DMS114 treated with DMSO at 0.1 percent for 48 hours (cell line): ENCODE results near the gene DTHD1.

Experiments used
- DNase-seq: peaks from one replicate; lab custom pipeline; 2025; ENCODE audit not compliant: unreplicated experiment; lab: John Stamatoyannopoulos, UW

Gene DTHD1

GRCh38 chr4:36281384-36282106 lies at the start of gene DTHD1:
TSS of gene DTHD1 (plus strand) at chr4:36281616. CDS start at chr4:36281759, 143 bp downstream.
- DNase-seq: no peak

DNA sequence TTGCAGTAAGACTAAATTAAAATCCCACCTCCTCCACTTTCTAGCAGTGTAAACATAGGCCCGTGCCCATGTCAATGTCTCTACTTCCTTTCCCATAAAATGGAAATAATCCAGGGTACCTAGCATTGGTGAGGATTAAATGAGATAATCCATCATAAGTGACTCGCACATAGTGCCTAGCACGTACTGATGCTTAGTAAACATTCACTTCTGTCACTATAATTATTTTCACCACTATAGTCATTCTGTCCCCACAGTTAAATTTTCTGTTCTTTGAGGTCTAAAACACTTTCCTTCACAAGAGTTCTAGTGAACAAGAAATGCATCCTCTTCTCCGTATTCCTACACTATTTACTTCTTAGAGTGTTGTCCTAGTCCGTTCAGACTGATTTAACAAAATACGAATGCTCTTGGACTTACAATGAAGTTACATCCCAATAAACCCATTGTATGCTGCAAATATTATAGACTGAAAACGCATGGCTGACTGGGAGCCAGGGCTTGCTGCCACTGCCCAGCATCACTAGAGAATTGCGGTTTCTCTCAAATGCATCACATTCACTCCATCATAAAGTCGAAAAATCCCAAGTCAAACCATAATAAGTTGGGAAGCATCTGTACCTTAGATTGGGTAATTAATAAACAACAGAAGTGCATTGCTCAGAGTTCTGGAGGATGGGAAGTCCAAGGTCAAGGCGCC lies 47.7 kb upstream of the DTHD1 start:
- DNase-seq: no peak

DNA sequence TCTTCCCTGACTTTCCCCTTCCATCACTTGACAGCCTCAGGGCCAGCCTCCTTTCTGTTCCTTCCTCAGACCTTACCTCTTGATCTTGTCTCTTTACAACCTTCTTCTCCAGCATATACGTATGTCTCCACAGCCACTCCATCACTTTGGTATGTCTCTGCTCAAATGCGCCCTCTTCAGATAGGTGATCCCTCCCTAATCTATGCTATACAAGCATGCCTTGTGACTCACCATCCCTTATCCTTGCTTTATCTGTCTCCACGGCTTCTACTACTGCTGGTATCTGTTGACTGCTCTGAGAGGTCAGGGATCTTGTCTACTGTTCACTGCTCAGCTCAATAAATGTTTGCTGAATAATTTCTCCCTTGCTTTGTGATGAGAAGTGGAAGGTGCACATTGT lies 46.1 kb upstream of the DTHD1 start:
- DNase-seq: no peak

- no peak for DNase-seq
Measured at GRCh38 chr4:36236159-36236558, 45.3 kb upstream of the DTHD1 start.

- DNase-seq: no peak
Measured at GRCh38 chr4:36237366-36238313, 43.8 kb upstream of the DTHD1 start.

- DNase-seq: no peak
Measured at GRCh38 chr4:36241771-36242170, 39.6 kb upstream of the DTHD1 start.

- DNase-seq: no peak
Measured at GRCh38 chr4:36242629-36243354, 38.6 kb upstream of the DTHD1 start.

GRCh38 chr4:36243355-36244256 lies 37.8 kb upstream of the DTHD1 start:
- DNase-seq: no peak

- DNase-seq: no peak
Measured at GRCh38 chr4:36244257-36245082, 36.9 kb upstream of the DTHD1 start, which contains the start of gene ARAP2. TSS of gene ARAP2 (minus strand) at chr4:36244514. CDS start at chr4:36229486, 15,028 bp downstream.

DNA sequence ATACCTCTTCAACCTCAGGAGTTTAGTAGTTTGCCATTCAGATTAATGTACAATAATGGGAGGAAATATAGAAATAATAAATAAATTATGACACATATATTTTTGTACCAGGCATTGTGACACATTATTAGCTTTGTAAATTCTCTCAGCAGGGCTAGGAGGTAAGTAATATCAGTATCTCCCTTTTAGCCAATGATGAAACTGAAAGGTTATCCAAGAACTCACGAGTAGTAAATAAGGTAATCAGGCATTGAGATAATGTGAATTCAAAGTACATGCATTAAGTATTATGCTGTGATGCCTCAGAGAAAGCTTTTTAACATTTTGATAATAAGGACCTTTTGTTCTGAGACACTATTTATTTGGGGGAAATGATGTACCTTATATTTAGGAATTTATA lies 31.8 kb upstream of the DTHD1 start:
- DNase-seq: no peak

DNA sequence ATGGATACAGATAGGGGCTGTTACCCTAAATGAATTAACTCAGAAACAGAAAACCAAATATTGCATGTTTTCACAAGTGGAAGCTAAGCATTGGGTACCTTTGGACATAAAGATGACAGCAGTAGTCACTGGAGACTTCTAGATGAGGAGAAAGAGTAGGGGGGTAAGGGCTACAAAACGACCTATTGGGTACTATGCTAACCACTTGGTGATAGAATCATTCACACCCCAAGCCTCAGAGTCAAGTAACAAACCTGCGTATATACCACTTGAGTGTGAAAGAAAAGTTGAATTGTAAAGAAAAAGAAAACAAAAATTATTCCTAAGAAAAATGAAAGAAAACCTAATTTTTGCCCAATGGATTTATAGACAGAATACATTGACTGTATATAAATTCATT lies 29.4 kb upstream of the DTHD1 start:
- DNase-seq: no peak

DNA sequence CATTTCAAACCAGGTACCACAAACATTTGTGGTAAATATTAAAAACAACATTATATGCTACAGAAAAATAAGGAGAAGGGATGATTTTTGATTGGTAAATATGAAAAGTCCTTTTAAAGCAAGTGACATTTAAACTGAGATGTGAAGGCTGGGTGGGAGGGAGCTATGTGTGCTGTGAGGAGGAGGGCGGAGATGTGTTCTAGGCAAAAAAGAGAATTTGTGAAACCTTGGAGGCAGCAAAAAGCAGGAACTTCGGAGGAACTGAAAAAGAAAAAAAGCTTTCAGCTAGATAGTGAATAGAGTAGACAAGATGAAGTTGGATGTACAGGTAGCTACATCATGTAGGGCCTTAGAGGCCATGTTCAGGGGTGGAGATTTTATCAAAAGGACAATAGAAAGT lies 27.0 kb upstream of the DTHD1 start:
- no peak for DNase-seq

- no peak for DNase-seq
Measured at GRCh38 chr4:36255577-36255976, 25.8 kb upstream of the DTHD1 start.

GRCh38 chr4:36256398-36256891 lies 25.0 kb upstream of the DTHD1 start:
- no peak for DNase-seq

- DNase-seq: no peak
Measured at GRCh38 chr4:36260731-36261130, 20.7 kb upstream of the DTHD1 start.

DNA sequence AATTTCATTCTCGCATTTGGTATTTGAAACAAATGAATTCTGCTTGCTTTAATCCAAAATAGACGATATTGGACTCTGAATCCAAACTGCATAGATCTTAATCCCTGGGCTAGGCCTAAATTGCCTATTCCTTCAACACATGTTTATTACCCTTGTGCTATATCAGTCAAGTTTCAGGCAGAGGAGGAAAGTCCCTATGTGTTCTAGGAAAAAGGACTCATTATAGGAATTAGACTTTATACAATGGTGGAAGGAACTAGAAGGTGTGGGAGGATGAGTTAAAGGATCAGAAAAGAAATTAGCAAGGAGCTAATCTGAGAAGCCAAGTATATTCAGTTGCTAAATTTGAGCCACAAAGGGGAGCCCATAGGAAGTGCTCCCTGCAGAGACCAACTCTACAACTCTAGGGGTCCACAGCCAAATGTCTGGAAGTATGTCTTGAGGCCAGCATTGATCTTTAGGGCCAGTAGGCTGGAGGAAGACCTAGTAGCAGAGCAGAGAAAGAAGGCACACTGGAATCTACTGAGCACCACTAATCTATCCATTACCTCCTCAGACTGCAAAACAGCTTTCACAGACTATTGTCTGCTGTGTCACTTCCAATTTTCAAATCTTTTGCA lies 17.1 kb upstream of the DTHD1 start:
- no peak for DNase-seq

GRCh38 chr4:36267486-36268268 lies 13.7 kb upstream of the DTHD1 start:
- DNase-seq: no peak
